PC-9 (cell line): ENCODE measurements around the gene MMS22L. TPM values are rescaled to one million over a fixed set of nuclear protein-coding genes. Genes with fewer than 3 reads are reported as not detected.

Source experiments
- BruUV-seq: library from RNA; stranded (reverse); fragments of 400-500 nt; replicated peaks from 2 replicates; lab custom pipeline; 2021; lab: Mats Ljungman, UMichigan
- CTCF ChIA-PET: fragments of 300-600 bp; sonication (Branson Sonifier 250); formaldehyde crosslinking; loops from one replicate; lab custom pipeline; 2022; ENCODE audit warnings: antibody characterized with exemption; lab: Charles Lee
- POLR2A ChIA-PET: fragments of 300-600 bp; sonication (Branson Sonifier 250); formaldehyde crosslinking; loops from one replicate; lab custom pipeline; 2022; ENCODE audit warnings: antibody characterized with exemption; ENCODE audit not compliant: unreplicated experiment; lab: Charles Lee
- DNase-seq, 2 experiments: peaks; one replicate each; pipeline versions ENCODE4 v3.0.0 to v3.0.0-alpha.2; 2015 to 2022; ENCODE audit warnings: mixed read lengths in 1 of 2
- H2AFZ ChIP-seq: fragments of 200-600 bp; sonication (generic); 2 replicates; pipeline ENCODE4 v1.8.1; 2017; ENCODE audit warnings: antibody characterized with exemption
- H3F3A ChIP-seq: fragments of 200-600 bp; sonication (generic); 2 replicates; pipeline ENCODE4 v1.8.1; 2017; ENCODE audit warnings: antibody characterized with exemption, mild to moderate bottlenecking, low read depth; ENCODE audit not compliant: insufficient read depth
- H3K27ac ChIP-seq: fragments of 200-600 bp; sonication (generic); 2 replicates; pipeline ENCODE4 v1.6.1; 2016; ENCODE audit warnings: mixed run types
- H3K27me3 ChIP-seq: fragments of 200-600 bp; sonication (generic); 2 replicates; pipeline ENCODE4 v1.6.1; 2016; ENCODE audit warnings: low read depth, mixed run types; ENCODE audit not compliant: insufficient read depth
- H3K36me3 ChIP-seq: fragments of 200-600 bp; sonication (generic); 2 replicates; pipeline ENCODE4 v1.6.1; 2016; ENCODE audit warnings: low read depth, mixed run types
- H3K4me1 ChIP-seq: fragments of 200-600 bp; sonication (generic); replicated peaks from 2 replicates; pipeline ENCODE4 v1.6.1; 2016; ENCODE audit warnings: mixed run types; ENCODE audit not compliant: insufficient read depth
- H3K4me2 ChIP-seq: fragments of 200-600 bp; sonication (generic); 2 replicates; pipeline ENCODE4 v1.6.1; 2017; ENCODE audit warnings: mixed run types
- H3K4me3 ChIP-seq: fragments of 200-600 bp; sonication (generic); 2 replicates; pipeline ENCODE4 v1.6.1; 2016; ENCODE audit warnings: mixed run types
- H3K79me2 ChIP-seq: fragments of 200-600 bp; sonication (generic); 2 replicates; pipeline ENCODE4 v1.6.1; 2017; ENCODE audit warnings: low read depth, mixed run types
- H3K9me2 ChIP-seq: fragments of 200-600 bp; sonication (generic); 2 replicates; pipeline ENCODE4 v1.8.1; 2017; ENCODE audit warnings: mild to moderate bottlenecking; ENCODE audit not compliant: insufficient read depth
- H3K9me3 ChIP-seq: fragments of 200-600 bp; sonication (generic); 2 replicates; pipeline ENCODE4 v1.8.1; 2016; ENCODE audit warnings: low read depth; ENCODE audit not compliant: insufficient read depth
- H4K20me1 ChIP-seq: fragments of 200-600 bp; sonication (generic); 2 replicates; pipeline ENCODE4 v1.8.1; 2017; ENCODE audit not compliant: insufficient read depth
- EZH2 ChIP-seq: fragments of 200-600 bp; sonication (generic); IDR thresholded peaks from 2 replicates; pipeline ENCODE4 v1.8.0; 2017; ENCODE audit warnings: antibody characterized with exemption, low read depth
- intact Hi-C: fragments of 100-400 bp; cut with micrococcal nuclease; formaldehyde crosslinking; loops from one replicate; pipeline ENCODE4 v1.10.0; 2022; ENCODE audit not compliant: unreplicated experiment
- total RNA-seq: library from RNA; stranded (reverse); gene quantifications from 2 replicates; pipeline ENCODE4 v1.2.3, GENCODE V29; 2021
- TF ChIP-seq, protein P1 (sequence below): fragments of 200-600 bp; sonication (generic); conservative IDR thresholded peaks from 2 replicates; pipeline ENCODE4 v1.6.1; 2017; ENCODE audit warnings: mixed run types, antibody characterized with exemption, mild to moderate bottlenecking, moderate library complexity

The MMS22L gene
- total RNA-seq, 1 experiment from 2014 or later: 43.6 TPM

DNA sequence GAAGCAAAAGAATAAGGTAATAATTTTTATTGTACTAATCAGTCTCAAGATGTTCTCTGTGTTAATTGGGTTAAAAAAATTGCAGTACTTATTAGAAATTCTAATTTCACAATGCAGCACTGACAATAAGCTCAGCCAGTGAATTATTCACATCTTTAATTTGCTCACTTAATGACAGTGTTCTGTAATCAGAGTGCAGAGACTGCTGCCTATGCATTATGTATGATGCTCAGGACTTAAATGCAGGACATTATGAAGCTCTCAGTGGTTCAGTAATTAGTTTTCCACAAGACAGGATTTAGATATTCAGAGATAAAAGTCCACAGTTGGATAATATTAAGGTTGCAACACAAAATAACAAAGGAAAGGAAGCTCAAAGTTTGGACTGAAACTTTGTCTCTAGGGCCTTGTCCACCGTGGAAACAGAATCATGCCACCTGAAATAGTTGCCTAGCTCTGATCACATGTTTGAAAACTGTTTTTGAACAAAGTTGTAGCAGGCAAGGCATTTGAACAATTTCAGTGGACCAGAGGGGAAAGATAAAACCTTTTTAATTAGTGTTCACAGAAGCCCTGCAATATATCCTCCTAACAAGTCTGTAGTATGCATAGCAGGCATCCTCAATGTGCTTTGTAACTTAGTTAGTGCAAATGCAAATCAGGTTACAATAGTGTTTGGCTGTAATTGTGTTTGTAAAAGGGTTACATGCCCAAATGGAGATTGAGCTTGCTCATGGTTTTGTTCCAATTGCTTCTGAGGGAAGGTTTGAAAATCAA lies 23.7 kb upstream of the MMS22L start:
- no peak for DNase-seq
- H3K9me2 ChIP-seq: no peaks in the 10 kb centered on the region
- no peak overlapping the region for H3K27ac ChIP-seq
- no peak overlapping the region for H3K4me3 ChIP-seq
- no peak overlapping the region for H2AFZ ChIP-seq
- ChIA-PET CTCF (interaction anchor here (0.6 kb wide), 1 partner anchor 33 kb away, joined by 4 read pairs; no protein-coding TSS in a partner anchor), POLR2A (no interaction called here)
- no peaks in the 10 kb centered on the region for H3K36me3 ChIP-seq
- H3K79me2 ChIP-seq: no peaks in the 10 kb centered on the region
- intact Hi-C loops: no loop called here
- H3K4me2 ChIP-seq: no peak overlapping the region
- TF ChIP-seq, protein P1, sequence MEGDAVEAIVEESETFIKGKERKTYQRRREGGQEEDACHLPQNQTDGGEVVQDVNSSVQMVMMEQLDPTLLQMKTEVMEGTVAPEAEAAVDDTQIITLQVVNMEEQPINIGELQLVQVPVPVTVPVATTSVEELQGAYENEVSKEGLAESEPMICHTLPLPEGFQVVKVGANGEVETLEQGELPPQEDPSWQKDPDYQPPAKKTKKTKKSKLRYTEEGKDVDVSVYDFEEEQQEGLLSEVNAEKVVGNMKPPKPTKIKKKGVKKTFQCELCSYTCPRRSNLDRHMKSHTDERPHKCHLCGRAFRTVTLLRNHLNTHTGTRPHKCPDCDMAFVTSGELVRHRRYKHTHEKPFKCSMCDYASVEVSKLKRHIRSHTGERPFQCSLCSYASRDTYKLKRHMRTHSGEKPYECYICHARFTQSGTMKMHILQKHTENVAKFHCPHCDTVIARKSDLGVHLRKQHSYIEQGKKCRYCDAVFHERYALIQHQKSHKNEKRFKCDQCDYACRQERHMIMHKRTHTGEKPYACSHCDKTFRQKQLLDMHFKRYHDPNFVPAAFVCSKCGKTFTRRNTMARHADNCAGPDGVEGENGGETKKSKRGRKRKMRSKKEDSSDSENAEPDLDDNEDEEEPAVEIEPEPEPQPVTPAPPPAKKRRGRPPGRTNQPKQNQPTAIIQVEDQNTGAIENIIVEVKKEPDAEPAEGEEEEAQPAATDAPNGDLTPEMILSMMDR: no peak
- no peak for TF ChIP-seq EZH2
- no peaks in the 10 kb centered on the region for H3K4me1 ChIP-seq
- no peaks in the 10 kb centered on the region for H3K27me3 ChIP-seq
- no TSS peak for BruUV-seq
- H3F3A ChIP-seq: no peaks in the 10 kb centered on the region
- no peaks in the 10 kb centered on the region for H3K9me3 ChIP-seq
- H4K20me1 ChIP-seq: no peaks in the 10 kb centered on the region

DNA sequence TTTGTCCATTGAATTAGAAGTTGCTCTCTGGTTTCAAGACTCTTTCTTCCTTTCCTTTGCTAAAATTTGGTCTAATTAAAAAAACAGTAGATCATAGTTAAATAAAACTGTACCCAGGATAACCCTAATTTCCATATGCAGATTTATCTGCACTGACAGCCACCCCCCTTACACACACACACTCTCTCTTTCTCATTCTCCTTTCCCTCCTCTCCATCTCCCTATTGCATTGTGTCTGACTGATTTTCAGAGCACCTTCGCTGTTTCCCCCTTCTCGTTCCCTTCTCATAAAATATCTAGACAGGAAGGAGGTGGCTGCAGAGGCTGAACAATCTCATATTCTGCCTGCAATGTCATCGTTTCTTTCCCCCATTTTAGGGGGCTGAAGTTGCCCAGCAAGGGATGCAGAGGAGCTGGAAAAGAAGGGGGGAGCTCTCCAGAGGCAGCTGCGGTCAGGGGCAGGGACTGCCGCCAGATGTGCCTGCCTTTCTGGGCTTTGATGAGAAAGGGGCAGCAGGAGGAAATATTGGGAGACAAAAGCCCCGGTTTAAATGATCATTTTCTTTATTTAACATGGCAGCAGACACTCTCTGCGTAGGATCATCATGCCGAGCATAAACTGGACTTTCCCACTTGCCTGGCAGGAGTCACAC lies 22.5 kb upstream of the MMS22L start:
- CTCF ChIA-PET: no interaction called here
- no peak overlapping the region for H3K4me2 ChIP-seq
- H3K36me3 ChIP-seq: no peaks in the 10 kb centered on the region
- no peaks in the 10 kb centered on the region for H3K9me3 ChIP-seq
- H3K4me1 ChIP-seq: no peaks in the 10 kb centered on the region
- POLR2A ChIA-PET: no interaction called here
- no peaks in the 10 kb centered on the region for H3K9me2 ChIP-seq
- no peak overlapping the region for H3K27ac ChIP-seq
- H2AFZ ChIP-seq: peak overlapping the region; percentile 49; the same call in 1 of the 2 replicates
- no peak for DNase-seq
- no peaks in the 10 kb centered on the region for H3K79me2 ChIP-seq
- no peak overlapping the region for H3K4me3 ChIP-seq
- intact Hi-C loops: no loop called here
- no peaks in the 10 kb centered on the region for H3F3A ChIP-seq
- no peaks in the 10 kb centered on the region for H3K27me3 ChIP-seq
- BruUV-seq: no TSS peak
- no peaks in the 10 kb centered on the region for H4K20me1 ChIP-seq
- no peak for TF ChIP-seq EZH2
- TF ChIP-seq, protein P1: no peak

DNA sequence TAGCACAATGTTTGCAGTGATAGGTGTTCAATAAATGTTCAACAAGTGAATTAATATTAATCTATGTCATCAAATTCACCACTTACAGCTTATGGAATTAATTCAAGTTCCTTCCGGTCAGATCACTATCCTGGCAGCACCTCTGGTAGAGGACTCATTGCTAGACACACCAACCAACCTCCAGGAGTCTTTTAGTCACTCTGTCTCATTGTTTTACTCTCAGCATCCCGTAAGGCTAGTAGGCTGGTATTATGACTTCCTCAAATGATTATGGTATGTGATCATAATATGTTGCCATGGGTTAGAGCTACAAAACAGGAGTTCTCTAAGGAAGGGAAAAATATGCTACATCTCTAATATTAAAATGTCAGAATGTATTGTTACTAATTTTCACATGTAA lies 21.7 kb upstream of the MMS22L start:
- Histone ChIP-seq H3K9me2 (no peaks in the 10 kb centered on the region), H3K36me3 (no peaks in the 10 kb centered on the region), H3K27me3 (no peaks in the 10 kb centered on the region), H4K20me1 (no peaks in the 10 kb centered on the region), H3K79me2 (no peaks in the 10 kb centered on the region), H2AFZ (no peak overlapping the region), H3K4me2 (no peak overlapping the region), H3K4me3 (no peak overlapping the region), H3F3A (no peaks in the 10 kb centered on the region), H3K27ac (no peak overlapping the region), H3K4me1 (no peaks in the 10 kb centered on the region), H3K9me3 (no peaks in the 10 kb centered on the region)
- intact Hi-C loops: no loop called here
- DNase-seq: no peak
- CTCF ChIA-PET: no interaction called here
- POLR2A ChIA-PET: no interaction called here
- BruUV-seq: no TSS peak
- no peak for TF ChIP-seq EZH2
- TF ChIP-seq, protein P1: no peak
